CD4-positive, alpha-beta T cell treated with Interleukin-21 for 1 hour (primary cell): ENCODE results near the gene NR3C1.

ENCODE experiments used
- DNase-seq: peaks from one replicate; pipeline ENCODE4 v3.0.0-alpha.2; 2020

Gene NR3C1

GRCh38 chr5:143397302-143398052 is 6.0 kb downstream of the NR3C1 start:
- no peak for DNase-seq

- no peak for DNase-seq
These were observed 7.0 kb downstream of the NR3C1 start for GRCh38 chr5:143396353-143396940.

GRCh38 chr5:143395638-143396352 is 7.7 kb downstream of the NR3C1 start:
- no peak for DNase-seq

DNA sequence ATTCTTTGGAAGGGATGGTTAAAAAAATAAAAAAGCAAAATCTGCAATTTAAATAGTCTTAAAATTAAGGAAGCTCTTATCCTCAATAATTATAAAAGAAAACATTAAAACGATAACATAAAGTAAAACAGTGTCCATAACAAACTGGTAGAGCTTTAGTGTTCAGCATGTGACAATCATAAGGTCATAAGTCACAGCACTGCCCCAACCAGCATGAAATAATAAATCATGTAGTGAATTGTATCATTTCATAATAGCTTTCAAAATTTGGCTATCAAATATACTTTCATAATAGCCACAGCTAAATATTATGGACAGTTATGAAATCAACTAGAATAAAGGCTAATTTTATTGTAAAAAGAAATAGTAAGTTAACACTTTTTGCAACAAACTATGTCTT is 10.0 kb downstream of the NR3C1 start:
- no peak for DNase-seq

GRCh38 chr5:143390941-143391340 is 12.5 kb downstream of the NR3C1 start:
- DNase-seq: no peak

GRCh38 chr5:143390258-143390657 is 13.2 kb downstream of the NR3C1 start:
- no peak for DNase-seq

DNA sequence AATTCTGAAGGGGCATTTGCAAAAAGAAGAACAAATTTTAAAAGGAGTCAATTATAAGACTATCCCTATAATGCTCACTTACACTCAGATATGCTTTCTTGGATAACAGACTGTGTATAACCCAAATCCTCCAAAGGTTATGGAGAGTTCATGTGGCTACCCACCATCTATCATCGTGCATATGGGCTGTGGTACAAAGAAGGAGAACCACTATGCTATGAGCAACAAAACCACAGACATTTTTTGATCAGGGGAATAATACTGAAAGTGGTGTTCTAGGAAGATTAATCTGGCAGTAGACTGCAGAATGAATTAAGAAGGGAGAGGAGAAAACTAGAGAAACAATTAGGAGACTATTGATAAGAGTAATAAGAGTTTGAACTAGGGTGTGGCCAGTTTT is 16.8 kb downstream of the NR3C1 start:
- no peak for DNase-seq

GRCh38 chr5:143384865-143385657 is 18.4 kb downstream of the NR3C1 start:
- no peak for DNase-seq

GRCh38 chr5:143383988-143384387 is 19.5 kb downstream of the NR3C1 start:
- no peak for DNase-seq

GRCh38 chr5:143379606-143380005 is 23.9 kb downstream of the NR3C1 start:
- no peak for DNase-seq

DNA sequence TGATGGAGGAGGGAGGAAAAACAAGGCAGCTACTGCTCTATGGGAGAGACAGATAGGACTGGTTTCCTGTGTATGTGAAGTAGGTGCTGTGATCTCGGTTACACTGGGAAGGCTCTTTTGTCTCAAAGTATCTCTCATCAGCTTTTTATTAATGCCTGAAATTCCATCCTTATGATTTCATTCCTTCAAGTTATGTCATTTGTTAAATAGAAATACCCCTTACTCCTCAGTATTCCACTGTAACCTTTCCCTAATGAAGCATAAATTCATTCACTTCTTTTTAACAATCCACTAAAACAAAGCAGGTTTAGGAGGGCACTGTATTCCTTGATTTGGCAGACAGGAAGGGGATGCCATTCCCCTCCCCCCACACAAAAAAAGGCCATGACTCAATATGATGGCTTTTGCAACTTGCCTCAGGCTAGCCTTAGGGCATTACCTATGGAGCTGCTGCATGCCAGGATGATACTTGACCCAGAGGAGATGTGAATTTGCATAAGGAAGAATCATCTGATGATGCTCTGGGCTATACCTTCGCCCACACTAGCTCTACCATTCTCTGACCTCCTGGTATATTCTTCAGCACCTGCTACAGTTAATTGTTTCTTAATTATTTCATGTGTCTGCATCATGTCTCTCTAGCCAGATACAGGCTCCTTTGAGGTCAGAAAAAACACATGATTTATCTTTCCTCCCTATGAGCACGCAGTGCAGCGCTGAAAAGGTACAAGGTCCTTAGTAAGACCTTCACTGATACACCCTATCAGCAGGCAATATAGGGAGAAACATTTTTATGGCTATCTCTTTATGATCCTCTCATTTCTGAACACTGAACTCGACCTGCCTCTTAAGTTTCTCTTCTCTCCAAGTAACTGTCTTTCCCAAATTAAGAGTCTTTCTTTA is 26.3 kb downstream of the NR3C1 start:
- DNase-seq: no peak

GRCh38 chr5:143376195-143376779 is 27.2 kb downstream of the NR3C1 start:
- DNase-seq: no peak

GRCh38 chr5:143374496-143375217 is 28.8 kb downstream of the NR3C1 start:
- DNase-seq: no peak

- DNase-seq: no peak
These were observed 30.4 kb downstream of the NR3C1 start for GRCh38 chr5:143373076-143373475.

DNA sequence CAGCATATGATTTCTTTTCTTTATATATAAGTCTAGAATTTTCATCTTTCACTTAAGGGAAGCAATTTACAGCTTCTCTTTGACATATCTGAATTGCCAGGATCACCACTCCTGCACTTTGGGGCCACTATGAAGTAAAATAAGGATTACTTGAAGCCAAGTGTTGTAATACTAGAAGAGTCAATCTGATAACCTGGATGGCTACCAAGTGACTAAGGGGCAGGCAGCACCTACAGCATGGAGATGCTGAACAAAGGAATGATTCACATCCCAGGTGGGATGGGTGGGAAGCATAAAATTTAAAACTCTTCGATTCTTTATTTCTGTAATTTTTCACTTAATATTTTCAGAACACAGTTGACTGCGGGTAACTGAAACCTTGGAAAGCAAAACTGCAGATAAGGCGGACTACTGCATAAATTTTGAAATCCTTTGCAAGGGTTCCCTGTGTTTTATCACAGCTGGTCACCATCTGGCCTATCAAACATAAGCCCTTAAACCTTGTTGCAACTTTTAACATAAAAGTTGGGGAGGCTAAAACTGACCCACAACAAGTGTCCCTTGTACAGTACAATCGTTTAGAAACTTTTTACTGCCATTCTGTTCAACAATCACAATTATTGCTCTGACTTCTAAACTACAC is 31.2 kb downstream of the NR3C1 start:
- DNase-seq: no peak

GRCh38 chr5:143370440-143370839 is 33.0 kb downstream of the NR3C1 start:
- no peak for DNase-seq

GRCh38 chr5:143364061-143364460 is 39.4 kb downstream of the NR3C1 start:
- DNase-seq: no peak

DNA sequence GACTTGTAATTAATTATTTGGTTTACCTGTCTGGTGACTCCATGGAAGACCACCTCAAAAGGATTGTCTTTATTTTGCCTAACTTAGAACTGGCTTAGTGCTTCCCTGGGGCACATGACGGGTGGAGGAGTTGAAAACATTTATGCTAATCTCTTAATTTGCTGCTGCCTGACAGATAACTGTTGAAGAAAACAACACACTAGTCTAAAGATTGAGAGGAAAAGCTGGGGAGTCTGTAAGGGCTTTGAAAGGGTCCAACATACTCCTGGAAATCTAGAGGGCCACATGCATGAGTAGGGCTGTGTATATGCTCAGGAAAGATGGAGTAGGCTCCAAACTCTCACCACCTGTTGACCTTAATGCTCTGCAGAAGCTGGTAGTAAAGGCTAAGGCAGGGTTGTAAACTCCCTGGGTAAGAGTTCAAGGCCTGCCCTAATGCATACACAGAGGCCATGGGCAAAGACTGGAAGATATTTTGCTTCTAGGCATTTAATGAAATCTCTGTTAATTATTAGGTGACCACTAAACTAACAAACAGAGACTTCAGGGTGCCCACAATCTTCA is 40.7 kb downstream of the NR3C1 start:
- no peak for DNase-seq

DNA sequence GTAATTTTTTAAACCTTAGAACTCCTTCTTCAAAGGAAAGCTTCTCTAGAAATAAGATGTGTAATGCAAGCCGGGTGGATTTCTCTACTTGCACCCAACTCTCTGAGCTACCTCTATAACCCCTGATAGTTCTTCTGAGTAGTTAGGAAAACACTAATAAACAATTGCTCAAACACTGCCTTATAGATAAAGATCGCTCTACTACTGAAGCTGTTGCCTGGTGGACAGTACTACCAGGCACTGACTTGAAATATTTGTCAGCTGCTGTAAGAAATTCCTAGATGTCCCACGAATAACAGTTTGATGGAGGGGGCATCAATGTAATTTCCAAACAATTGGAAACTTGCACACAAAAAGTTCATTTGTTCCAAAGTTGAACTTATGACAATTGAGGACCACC is 42.0 kb downstream of the NR3C1 start:
- DNase-seq: no peak

DNA sequence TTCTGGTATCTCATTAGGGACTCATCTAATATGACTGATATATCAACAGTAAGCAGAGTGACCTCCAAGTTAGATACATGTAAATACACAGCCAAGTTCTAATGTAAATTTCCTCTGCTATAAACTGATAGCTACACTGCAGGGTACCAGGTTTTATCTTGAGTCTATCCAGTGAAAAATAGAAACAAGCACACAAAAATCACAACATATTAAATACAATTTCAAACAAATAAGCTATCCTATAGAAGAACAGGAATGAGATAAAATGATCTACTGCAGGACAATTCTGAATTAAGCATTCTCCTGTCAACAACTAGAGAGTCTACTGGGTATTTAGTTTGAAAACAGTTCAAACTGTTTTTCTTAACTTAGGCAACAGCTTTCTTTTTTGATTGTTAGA is 42.7 kb downstream of the NR3C1 start:
- DNase-seq: no peak
